C4-2B (cell line): ENCODE results near the gene PHC3.

Experiments used
- ZFX ChIP-seq: fragments of 450-650 bp; IDR thresholded peaks from 2 replicates; pipeline ENCODE4 v1.6.1; 2017
- TF ChIP-seq, protein P1 (sequence below): fragments of 450-650 bp; conservative IDR thresholded peaks from 2 replicates; pipeline ENCODE4 v1.5.1; 2017; ENCODE audit warnings: mild to moderate bottlenecking

DNA sequence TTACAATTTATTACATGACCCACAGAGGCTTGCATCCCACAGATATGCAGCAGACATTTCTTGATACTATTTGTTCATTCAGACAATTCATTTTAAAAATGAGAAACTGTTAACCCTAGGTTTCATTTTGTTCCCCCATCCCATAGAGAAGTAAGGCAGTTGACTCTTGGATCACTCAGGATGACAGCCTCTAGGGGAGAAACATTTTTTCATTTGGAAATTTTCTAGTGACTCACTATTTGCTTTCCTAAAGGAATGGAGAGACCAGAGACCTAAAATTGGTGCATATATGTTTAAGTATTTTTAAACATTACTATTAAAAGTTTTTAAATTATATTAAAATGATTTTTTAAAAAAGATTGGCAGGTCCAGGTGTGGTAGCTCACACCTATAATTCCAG is 19.5 kb upstream of the PHC3 start:
- TF ChIP-seq, protein P1, sequence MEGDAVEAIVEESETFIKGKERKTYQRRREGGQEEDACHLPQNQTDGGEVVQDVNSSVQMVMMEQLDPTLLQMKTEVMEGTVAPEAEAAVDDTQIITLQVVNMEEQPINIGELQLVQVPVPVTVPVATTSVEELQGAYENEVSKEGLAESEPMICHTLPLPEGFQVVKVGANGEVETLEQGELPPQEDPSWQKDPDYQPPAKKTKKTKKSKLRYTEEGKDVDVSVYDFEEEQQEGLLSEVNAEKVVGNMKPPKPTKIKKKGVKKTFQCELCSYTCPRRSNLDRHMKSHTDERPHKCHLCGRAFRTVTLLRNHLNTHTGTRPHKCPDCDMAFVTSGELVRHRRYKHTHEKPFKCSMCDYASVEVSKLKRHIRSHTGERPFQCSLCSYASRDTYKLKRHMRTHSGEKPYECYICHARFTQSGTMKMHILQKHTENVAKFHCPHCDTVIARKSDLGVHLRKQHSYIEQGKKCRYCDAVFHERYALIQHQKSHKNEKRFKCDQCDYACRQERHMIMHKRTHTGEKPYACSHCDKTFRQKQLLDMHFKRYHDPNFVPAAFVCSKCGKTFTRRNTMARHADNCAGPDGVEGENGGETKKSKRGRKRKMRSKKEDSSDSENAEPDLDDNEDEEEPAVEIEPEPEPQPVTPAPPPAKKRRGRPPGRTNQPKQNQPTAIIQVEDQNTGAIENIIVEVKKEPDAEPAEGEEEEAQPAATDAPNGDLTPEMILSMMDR: no peak
- TF ChIP-seq ZFX: no peak
